ENCODE results near the gene GPC3. TPM values are rescaled to one million over a fixed set of nuclear protein-coding genes. Genes with fewer than 3 reads are reported as not detected.

Gene GPC3
- total RNA-seq, 1 donor from 2014 or later = 0.26 TPM

- no peak for FAIRE-seq
- Histone ChIP-seq H3K27me3 (ENCODE audit: control insufficient read depth, insufficient read depth, low read length) (no peaks in the 10 kb centered on the region), H3K36me3 (ENCODE audit: control insufficient read depth, insufficient read depth, low read length) (no peaks in the 10 kb centered on the region), H3K4me3 (ENCODE audit: low read depth, low read length) (no peak overlapping the region)
- TF ChIP-seq CTCF (IDR thresholded peaks at IDR 0.05; ENCODE audit: insufficient read depth, low read length, severe bottlenecking) = no peak
- DNase-seq (ENCODE audit: low read depth) = no peak
Measured at GRCh38 chrX:133971586-133971985, 13.8 kb downstream of the GPC3 start.

GRCh38 chrX:133970076-133970475 is 15.3 kb downstream of the GPC3 start:
- TF ChIP-seq CTCF (IDR thresholded peaks at IDR 0.05; ENCODE audit: insufficient read depth, low read length, severe bottlenecking) = no peak
- FAIRE-seq (no peak), DNase-seq (ENCODE audit: low read depth) (no peak)
- H3K27me3 ChIP-seq (ENCODE audit: control insufficient read depth, insufficient read depth, low read length) = no peaks in the 10 kb centered on the region
- H3K36me3 ChIP-seq (ENCODE audit: control insufficient read depth, insufficient read depth, low read length) = no peaks in the 10 kb centered on the region
- no peak overlapping the region for H3K4me3 ChIP-seq (ENCODE audit: low read depth, low read length)

DNA sequence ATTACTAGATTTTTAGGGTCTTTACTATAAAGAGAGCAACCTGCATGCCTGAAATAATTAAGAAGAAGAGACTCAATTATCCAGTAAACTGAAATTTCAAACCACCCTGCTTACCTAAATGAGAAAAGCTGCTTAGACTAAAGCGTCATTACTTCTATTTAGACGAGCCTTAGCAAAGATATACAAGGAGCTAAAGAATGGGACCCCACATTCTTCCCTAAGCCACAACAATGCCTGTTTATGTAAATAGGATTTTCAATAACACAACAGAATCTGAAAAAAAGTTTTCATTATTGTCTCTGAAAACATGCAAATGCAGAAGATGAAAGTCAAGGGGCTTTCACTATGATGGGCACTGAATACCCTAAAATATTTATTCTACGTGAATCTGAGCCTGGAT is 16.2 kb downstream of the GPC3 start:
- no peak for FAIRE-seq
- Histone ChIP-seq H3K27me3 (ENCODE audit: control insufficient read depth, insufficient read depth, low read length) (no peaks in the 10 kb centered on the region), H3K36me3 (ENCODE audit: control insufficient read depth, insufficient read depth, low read length) (no peaks in the 10 kb centered on the region), H3K4me3 (ENCODE audit: low read depth, low read length) (no peak overlapping the region)
- DNase-seq (ENCODE audit: low read depth) = no peak
- no peak for TF ChIP-seq CTCF (IDR thresholded peaks at IDR 0.05; ENCODE audit: insufficient read depth, low read length, severe bottlenecking)

DNA sequence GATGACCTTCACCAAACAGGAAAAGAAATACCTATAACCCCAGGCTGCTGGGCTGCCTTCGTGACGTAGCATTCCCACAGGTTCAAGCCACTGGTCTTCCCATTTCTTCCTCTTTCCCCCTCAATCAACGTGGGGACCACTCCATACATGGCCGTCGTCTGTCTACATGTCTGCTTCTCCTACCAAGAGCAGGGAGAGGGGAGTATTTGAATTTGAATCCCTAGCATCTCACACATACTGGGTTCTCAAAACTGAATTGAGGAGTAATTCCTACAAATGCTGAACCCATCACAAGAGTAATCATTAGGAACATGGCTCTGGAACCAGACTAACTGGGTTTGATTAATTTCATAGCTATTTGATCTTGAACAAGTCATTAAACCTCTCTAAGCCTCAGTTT is 17.3 kb downstream of the GPC3 start:
- FAIRE-seq = no peak
- no peak overlapping the region for H3K4me3 ChIP-seq (ENCODE audit: low read depth, low read length)
- no peak for TF ChIP-seq CTCF (IDR thresholded peaks at IDR 0.05; ENCODE audit: insufficient read depth, low read length, severe bottlenecking)
- H3K36me3 ChIP-seq (ENCODE audit: control insufficient read depth, insufficient read depth, low read length) = no peaks in the 10 kb centered on the region
- DNase-seq (ENCODE audit: low read depth) = no peak
- no peaks in the 10 kb centered on the region for H3K27me3 ChIP-seq (ENCODE audit: control insufficient read depth, insufficient read depth, low read length)

- no peak for TF ChIP-seq CTCF (IDR thresholded peaks at IDR 0.05; ENCODE audit: insufficient read depth, low read length, severe bottlenecking)
- no peak overlapping the region for H3K4me3 ChIP-seq (ENCODE audit: low read depth, low read length)
- no peak for DNase-seq (ENCODE audit: low read depth)
- FAIRE-seq = no peak
- no peaks in the 10 kb centered on the region for H3K27me3 ChIP-seq (ENCODE audit: control insufficient read depth, insufficient read depth, low read length)
- no peaks in the 10 kb centered on the region for H3K36me3 ChIP-seq (ENCODE audit: control insufficient read depth, insufficient read depth, low read length)
Measured at GRCh38 chrX:133966199-133966598, 19.2 kb downstream of the GPC3 start.

DNA sequence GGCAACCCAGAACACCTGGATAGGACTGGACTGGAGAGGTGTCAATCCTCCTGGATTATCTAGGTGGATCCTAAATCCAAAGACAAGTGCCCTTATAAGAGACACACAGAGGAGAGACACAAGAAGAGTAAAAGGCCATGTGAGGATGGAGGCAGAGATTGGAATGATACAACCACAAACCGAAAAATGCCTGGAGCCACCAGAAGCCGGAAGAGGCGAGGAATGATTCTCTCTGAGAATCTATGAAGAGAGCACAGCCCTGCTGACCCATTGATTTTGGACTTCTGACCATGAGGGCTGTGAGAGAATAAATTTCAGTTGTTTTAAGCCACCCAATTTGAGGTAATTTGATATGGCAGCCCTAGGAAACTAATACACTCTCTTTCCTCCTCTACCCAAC is 20.1 kb downstream of the GPC3 start:
- Histone ChIP-seq H3K4me3 (ENCODE audit: low read depth, low read length) (no peak overlapping the region), H3K27me3 (ENCODE audit: control insufficient read depth, insufficient read depth, low read length) (no peaks in the 10 kb centered on the region), H3K36me3 (ENCODE audit: control insufficient read depth, insufficient read depth, low read length) (no peaks in the 10 kb centered on the region)
- no peak for TF ChIP-seq CTCF (IDR thresholded peaks at IDR 0.05; ENCODE audit: insufficient read depth, low read length, severe bottlenecking)
- FAIRE-seq (peak; percentile 43), DNase-seq (ENCODE audit: low read depth) (no peak)

All from bronchial epithelial cell (primary cell).